T follicular helper cell (primary cell): Measurements from ENCODE around the gene NCR3LG1.
"Not testable (repeated sequence)": the region's sequence is repeated elsewhere in the genome, so short reads cannot be mapped to it uniquely, and the experiment has no call there.

ENCODE experiments used
- DNase-seq: peaks from one replicate; pipeline ENCODE4 v3.0.0-alpha.2; 2020; ENCODE audit warnings: low read depth

Gene NCR3LG1

DNA sequence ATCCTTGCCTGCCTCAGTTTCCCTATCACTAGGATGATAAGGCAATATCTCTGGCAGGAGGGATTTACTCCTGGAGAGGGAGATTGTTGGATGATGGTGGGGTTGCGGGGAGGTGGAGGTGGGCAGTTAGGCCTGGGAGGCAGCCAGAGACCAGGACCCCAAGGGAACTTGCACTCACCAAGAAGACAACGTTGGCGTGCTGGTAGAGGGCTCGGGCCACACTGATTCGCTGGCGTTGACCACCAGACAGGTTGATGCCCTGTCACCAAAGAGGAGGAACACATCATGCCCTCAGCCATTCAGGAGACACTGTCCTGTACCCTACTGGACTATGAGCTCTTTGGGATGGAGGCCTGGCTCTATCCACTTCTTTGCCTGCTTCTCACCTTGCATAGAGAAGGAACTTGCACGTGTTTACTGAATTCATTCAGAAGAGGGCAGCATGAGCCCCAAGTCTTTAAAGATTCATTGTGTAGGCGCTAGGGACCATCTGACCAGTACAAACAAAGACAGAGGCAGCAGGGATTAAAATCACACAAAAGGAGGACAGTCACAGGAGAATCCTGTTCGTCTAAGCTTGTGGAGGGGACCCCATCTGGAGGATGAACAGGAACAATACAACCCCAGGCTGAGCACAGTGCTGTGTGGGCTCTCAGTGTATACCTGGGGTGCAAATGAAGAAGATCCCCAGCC is 61.0 kb downstream of the NCR3LG1 start:
- no peak for DNase-seq

DNA sequence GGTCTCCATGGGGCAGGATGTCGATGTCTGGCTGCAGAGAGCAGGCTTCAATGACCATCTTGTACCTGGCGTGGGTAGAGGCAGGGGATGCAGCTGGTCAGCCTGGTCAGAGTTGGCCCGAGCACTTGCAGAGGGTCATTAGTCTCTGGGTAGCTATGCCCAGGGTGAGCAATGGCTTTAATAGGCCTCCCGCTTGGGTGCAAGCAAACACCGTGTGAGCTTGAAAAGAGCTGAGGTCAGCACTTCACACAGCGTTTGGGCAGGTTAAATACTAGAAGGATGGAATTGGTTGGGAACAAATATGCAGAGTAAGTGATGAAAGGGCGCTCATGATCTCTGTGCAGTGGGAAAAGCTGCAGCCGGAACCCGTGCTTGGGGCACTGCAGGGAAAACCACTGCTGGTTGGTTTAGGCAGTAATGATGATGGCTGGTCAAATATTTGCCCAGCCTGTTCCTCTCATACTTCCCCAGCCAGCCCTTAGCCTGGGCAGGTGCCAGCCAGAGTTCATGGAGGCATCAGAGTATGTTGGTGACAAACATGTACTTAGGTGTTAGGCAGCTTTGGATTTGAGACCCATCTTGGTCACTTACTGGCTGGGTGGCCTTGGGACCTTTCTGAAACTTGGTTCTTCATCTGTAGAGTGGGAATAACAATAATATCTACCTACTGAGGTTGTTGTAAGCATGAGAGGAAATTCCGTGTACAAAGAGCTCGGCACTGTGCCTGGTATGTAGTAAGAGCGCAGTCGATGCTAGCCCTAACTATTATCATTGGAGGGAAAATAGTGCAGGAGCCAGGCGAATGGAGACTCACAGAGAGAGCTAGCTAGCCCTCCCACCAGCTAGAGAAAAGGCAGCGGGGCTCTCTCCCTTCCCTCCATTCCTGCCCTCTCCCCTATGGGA is 62.1 kb downstream of the NCR3LG1 start:
- no peak for DNase-seq

DNA sequence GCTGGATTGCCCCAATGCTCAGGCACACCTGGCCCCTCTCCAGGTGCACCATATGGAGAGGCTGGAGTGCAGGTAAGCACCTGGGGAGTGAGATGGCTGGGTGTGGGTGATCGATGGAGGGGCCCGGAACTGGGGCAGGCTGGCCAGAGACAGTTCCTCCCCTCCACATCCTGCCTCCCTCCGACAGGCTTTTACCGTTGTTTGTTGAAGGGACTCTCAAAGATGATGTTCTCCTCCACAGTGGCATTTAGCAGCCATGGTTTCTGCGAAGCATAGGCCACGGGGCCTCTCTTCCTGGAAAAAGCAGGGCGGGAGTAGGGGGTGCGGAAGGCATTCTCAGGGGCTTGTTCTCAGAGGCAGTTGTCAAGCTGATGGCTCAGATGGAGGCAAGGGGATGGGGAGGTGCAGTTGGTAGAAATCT is 62.7 kb downstream of the NCR3LG1 start:
- DNase-seq: no peak

DNA sequence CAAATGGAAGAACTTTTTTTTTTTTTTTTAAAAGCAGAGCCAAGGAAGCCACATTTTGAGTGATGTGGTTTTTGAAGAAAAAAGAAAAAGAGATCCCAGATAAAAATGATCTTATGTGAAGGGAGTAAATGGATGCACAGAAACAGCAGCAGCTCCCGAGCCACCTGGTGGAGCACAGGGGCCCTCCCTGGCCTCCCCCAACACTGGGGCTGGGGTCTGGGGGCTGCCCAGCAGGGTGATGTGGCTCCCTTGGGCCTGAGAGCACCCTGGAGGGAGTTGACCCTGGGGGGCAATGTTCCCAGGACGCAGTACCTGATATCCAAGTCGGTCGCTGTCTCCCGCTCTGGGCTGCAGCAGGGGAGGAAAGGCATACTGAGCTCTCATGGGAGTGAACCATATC is 63.4 kb downstream of the NCR3LG1 start:
- no peak for DNase-seq

DNA sequence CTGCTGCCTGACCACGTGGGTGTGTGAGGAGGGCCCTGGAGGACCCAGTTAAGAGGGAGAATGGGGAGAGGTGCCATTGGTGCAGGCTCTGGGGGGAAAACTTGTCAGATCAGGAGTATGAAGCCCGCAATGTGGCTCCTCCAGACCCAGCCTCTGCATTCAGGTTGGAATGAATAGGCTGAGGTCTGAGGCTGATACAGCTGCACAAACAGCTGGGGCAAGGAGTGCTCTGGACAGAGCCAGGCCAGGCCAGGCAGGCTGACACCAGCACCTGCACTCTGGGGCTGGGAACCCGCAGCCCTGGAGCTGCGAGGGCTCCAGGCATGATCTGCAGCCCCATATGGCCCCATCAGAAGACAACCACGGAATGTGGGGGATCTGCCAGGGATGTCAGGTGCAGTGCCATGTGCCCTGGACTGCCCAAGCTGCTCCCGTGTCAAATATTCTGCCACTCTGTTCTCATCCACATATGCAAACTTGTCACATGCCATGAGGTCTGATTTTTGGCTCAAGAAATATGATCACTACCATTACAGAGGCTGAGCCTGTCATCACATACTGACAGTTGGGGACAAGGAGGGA is 64.0 kb downstream of the NCR3LG1 start:
- DNase-seq: no peak

DNA sequence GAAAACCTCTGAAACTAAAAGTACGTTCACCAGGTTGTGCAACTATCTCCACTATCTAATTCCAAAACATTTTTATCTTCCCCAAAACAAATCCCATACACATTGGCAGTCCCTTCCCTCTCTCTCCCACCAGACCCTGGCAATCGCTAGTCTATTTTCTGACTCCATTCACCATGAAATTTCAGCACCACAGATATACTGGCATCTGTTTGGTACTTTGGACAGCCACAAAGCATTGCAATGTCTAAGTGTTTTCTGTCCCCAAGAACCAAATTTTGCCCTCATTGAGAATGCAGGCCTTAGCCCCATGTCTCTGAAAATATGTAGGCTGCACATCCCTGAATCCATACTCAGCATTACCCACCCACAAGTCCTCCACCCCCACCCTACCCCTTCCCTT is 64.9 kb downstream of the NCR3LG1 start:
- no peak for DNase-seq

DNA sequence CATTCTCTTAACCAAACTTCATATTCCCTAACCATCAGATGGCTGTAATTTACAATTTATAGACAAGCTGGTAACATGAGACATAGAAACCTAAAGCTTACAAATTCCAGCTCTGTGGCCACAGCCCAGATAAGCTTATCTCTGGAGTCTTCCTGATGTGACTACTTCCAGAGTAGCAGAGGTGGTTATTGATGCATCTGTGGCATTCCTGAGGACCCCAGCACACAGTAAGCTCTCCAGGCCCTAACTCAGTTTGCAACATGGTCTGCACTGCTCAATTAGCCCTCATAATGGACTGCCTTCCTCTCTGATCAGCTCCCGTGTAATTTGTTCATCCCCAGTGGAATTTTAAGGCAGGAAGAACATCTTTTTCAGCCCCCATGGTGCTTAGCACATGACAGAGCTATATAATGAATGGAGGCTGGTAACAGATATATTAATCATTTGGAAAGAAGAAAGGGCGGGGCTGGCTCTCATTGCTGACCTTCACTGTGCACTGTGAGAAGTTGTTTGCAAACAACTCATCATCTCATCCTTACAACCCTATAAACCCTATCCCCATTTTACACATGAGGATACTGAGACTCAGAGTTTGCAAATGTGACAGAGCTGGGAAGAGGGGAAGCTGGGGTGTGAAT is 67.0 kb downstream of the NCR3LG1 start:
- DNase-seq: no peak

DNA sequence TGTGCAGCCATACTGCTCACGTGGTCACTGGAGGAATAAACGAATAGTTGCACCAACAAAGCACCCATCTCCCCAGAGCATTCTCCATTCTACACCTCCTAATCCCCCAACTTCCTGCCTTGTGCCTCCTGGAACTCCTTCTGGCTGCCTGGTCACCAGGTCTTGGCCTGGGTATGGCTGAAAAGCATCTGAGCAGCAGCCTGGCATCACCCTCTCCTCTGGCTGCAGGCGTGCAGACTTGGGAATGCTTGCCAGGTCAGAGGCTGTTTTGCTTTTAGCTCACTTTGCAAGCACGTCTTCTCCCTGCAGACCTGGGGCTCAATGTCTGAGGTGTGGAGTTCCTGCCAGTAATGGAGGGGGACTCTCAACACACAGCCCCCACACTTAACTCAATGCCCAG is 70.2 kb downstream of the NCR3LG1 start:
- no peak for DNase-seq

DNA sequence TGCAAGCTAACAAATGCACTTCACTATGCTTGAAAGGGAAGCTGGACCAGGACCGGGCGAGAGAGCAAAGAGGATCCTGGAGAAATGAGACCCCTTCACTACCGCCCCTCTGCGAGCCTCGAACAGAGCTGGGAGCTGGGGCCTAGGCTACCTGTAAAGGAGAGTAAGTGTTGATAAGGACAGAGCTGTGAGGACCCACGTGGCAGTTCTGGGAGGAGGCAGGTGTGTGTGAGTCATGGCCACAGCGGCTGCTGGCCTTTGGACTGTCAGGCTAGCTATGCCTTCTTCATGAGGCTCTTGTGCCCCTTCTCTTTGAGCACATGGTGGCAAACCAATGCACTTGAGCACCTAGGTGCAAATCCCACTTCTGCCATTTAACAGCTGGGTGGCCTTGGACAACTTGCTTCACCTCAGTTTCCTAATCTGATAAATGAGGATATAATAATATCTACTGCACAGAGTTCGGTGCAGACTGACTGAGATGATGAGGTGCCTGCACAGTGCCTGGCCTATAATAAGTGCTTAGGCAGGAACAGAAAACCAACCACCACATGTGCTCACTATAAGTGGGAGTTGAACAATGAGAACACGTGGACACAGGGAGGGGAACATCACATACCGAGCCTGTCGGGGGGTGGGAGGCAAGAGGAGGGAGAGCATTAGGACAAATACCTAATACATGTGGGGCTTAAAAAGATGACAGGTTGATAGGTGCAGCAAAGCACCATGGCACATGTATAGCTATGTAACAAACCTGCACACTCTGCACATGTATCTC is 72.1 kb downstream of the NCR3LG1 start:
- no peak for DNase-seq

DNA sequence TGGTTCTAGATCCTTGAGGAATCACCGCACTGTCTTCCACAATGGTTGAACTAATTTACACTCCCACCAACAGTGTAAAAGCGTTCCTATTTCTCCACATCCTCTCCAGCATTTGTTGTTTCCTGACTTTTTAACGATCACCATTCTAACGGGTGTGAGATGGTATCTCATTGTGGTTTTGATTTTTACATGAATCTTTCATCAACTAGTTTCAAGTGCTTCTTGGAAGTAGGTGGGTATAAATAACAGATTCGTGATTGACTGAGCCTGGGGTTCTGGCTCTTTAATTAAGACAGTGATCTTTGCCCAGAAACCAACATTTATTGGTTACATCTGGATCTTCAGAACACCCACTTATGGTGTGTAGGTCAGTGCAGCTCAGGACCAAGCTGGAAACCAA is 74.6 kb downstream of the NCR3LG1 start:
- not testable (repeated sequence) for DNase-seq
